ENCODE measurements around the gene HPCAL1.

- TF ChIP-seq MAX (IDR thresholded peaks at IDR 0.05) = no peak
- no peak for TF ChIP-seq CREB1 (IDR thresholded peaks at IDR 0.05; ENCODE audit: low read depth)
- TF ChIP-seq REST (IDR thresholded peaks at IDR 0.05; ENCODE audit: low read depth) = no peak
- no peak for TF ChIP-seq YY1 (IDR thresholded peaks at IDR 0.05; ENCODE audit: low read depth)
- TF ChIP-seq EP300 (IDR thresholded peaks at IDR 0.05; ENCODE audit: borderline replicate concordance) = no peak
- no peak for TF ChIP-seq NFIC (IDR thresholded peaks at IDR 0.05)
- TF ChIP-seq EGR1 (IDR thresholded peaks at IDR 0.05) = no peak
Measured at GRCh38 chr2:10305715-10306114, 3.0 kb downstream of the HPCAL1 start.
